HG02571 (cell line): ENCODE measurements around the gene PALLD.

Experiments
- ATAC-seq: cut with Tn5 transposase; IDR thresholded peaks from one replicate; pipeline ENCODE4 v1.9.1; 2021; ENCODE audit warnings: mild to moderate bottlenecking, moderate library complexity; ENCODE audit not compliant: unreplicated experiment

PALLD gene

DNA sequence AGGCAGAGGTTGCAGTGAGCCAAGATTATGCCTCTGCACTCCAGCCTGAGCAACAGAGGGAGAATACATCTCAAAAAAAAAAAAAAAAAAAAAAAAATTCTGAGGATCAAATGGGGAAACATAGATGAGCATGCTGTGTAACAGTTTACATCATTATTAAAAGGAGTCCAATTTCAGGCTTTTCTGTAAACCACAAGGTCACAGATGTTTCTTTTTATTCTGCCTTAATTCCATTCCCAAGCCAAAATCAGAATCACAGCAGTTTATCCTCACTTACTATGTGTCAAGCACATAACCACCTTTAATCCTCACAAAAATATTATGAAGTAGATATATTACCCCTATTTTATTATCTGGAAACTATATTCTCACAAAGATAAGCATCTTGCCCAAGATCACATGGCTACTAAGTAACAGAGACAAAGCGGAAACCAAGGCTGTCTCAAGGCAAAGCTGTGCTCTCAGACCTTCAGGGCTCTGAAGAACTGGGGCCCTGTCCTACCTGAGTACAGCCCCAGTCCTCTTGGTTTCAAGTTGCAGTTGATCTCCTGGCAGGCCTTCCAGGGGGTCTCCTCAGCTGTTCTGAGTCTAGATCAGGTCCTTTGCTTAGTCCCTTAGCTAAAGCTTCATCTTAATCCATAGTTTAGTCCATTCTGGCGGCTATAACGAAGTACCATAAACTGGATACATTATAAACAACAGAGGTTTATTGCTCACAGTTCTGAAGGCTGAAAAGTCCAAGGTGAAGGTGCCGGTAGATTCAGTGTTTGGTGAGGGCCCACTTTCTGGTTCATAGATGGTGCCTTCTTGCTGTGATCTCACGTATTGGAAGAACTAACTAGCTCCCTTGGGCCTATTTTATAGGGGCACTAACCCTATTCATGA is 141.3 kb downstream of the PALLD start:
- ATAC-seq: no peak

DNA sequence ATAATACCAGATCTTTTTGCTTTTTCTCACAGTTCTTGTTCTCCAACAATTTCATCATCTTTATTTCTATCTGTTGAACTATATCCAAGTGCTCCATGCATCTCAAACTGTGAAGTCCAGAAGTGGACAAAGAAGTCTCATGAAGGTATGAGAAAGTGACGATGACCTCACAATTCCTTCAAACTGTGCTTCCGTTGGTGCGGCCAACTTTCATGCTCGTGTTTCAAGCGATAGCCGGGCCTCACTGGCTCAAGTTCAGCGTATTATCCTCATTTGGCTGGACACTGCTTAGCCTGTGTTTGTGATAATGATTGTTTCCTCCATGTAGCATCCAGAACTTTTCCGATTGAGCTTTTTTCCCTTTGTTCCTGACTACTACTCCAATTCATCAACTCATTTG is 143.1 kb downstream of the PALLD start:
- no peak for ATAC-seq

DNA sequence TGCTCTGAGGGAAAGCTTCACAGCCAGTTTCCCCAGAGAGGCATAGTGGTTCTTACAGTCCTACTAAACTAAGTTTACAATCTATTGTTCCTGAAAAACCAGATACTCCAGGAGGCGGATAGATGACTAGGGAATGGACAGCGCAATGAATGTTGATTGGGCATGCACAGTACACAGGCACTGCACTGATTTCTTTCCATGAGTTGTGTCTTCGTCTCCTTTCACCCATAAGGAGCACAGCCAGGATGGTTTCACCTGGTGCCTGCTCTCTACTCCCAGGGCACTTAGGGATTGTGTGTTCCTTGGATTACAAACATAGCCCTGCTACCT is 144.9 kb downstream of the PALLD start:
- ATAC-seq: no peak

DNA sequence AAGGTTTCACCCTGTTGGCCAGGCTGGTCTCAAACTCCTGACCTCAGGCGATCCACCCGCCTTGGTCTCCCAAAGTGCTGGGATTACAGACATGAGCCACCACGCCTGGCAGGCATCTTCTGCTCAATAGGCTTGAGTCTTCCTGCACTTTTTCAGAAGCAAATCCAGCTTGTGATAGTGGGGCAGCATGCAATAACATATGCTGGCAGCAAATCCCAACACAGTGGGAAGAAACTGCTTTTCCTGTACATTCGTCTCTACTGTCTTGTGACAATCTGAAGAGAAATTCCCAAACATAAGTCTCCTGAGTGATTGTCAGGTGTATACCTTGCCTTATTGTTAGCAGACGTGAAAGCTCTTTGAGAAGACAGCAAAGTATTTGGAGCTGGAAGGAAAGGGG is 145.7 kb downstream of the PALLD start:
- ATAC-seq: no peak

DNA sequence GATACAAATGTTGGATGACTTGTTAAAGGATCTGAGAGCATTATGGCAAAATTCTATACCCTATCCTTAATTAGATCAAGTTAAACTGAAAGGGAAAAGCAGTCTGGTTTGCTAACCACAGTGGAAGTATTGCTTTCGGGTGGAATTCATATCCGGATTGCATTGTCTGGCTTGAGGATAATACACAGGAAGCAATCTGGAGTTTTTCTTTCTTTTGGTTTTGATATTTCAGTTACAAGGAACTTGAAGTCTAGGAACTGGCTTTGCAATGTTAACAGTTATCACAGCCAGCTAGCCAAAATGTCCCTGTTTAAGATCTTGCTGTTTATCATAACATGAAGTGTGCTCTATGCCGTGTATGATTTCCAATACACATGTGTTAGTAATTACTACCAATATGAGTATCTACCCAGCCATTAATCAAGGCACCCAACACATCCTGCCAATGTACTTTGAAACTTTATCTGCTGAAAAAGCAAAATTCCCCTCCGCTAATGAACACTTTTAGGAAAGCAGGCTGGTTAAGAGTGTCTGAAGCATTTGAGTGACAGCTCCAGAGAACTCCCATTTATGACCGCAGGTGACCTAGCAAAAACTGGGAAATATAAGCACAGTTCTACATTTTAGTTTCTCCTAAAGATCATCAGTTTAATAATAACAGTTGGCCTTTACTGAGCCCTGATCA is 146.4 kb downstream of the PALLD start:
- ATAC-seq: no peak

- ATAC-seq: no peak
Observed at GRCh38 chr4:168643796-168644159, 146.9 kb downstream of the PALLD start.

- ATAC-seq: no peak
Observed at GRCh38 chr4:168646001-168646768, 149.3 kb downstream of the PALLD start.

DNA sequence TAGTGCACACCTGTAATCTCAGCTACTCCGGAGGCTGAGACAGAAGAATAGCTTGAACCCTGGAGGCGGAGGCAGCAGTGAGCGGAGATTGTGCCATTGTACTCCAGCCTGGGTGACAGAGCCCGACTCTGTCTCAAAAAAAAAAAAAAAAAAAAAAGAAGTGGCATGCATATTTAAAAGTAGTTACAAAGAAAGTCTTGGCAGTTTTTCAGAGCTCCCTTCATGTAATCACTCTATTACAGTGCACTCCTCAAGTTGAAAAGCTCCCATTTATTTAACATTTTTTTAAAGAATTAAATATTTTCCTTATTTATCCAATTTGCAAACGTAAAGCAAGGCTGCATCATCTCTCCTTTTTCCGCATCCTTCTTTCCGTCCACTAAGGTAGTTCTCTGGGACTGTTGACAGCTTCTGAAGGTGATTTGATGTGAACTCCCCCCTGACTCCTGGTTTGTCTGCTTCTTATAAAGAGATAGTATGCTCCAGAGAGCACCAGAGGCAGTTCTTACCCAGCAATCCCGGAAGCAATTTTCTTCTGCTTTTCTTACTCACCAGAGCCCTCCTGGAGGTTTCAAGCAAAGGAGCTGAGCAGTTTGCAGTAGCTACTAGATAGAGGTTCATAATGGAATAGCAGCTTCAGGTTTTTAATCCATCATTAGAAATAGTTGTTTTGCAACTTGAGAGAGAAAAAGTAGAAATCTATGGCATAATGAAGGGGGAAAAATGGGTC is 151.0 kb downstream of the PALLD start:
- ATAC-seq: no peak

GRCh38 chr4:168648494-168648893 is 151.6 kb downstream of the PALLD start:
- ATAC-seq: no peak

GRCh38 chr4:168648929-168649328 is 152.1 kb downstream of the PALLD start:
- no peak for ATAC-seq

DNA sequence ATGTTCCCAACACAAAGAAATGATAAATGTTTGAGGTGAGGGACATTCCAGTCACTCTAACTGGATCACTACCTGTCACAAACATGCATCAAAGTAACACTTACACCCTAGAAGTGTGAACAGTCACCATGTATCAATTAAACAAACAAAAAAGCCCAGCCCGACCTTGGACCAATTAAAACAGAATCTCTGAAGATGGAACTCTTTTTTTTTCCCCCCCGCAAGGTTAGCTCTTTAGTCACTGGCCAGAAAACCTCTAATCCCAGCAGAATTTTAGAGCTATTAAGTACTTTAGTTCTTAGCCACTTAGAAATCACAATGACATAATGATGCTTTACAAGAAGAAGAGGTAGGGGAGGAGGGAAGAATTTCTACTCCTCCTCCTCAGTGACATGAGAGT is 154.5 kb downstream of the PALLD start:
- no peak for ATAC-seq

- ATAC-seq: no peak
Observed at GRCh38 chr4:168651864-168652263, 155.0 kb downstream of the PALLD start.

- no peak for ATAC-seq
Observed at GRCh38 chr4:168652755-168653154, 155.9 kb downstream of the PALLD start.

DNA sequence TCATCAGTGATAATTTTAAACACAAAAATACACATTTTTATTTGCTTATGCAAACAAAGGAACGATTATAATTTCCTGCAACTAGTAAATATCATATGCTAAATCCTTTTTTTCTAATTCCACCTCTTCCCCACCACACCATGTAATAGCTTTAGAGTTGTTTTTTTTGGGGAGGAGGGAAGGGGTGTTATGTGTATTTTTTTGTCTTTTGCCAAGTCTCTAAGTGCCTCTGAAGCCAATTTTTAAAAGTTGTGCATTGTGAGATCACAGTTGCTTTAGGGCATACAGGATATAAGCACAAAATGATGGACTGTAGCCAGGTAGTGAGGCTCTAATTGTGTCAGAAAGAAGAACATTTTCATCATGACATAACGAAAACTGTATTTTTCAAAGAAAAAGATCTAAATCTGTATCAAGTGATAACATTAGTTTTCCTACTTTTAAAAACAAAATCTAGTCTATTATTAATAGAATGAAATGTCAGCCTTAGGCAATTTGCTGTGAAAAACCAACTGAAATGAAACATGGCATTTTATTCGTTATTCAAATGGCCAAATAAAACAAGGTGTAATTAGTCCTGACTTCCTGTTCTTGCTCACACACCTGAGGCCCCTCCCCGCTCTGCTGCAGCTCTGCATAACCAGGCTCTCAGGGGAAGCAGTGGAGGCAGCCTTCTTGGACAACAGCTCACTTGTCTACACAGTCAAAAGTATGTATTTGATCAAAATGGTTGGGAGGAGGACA is 157.4 kb downstream of the PALLD start:
- no peak for ATAC-seq

DNA sequence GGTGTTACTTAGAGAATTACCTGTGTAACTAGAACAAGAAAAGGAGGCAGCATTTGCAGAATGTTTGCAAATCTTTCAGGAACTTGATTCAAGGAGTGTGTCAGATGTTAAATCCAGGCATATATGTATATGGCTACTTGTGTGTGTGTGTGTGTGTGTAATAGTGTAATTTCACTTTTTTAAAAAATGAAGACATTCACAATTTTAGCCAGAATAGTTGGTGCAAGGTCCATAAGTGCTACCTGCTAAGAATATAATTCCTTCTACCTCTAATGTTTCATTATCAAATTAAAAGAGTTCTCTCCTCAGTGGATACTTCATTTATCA is 158.0 kb downstream of the PALLD start:
- ATAC-seq: no peak

GRCh38 chr4:168655182-168655581 is 158.3 kb downstream of the PALLD start:
- ATAC-seq: no peak

DNA sequence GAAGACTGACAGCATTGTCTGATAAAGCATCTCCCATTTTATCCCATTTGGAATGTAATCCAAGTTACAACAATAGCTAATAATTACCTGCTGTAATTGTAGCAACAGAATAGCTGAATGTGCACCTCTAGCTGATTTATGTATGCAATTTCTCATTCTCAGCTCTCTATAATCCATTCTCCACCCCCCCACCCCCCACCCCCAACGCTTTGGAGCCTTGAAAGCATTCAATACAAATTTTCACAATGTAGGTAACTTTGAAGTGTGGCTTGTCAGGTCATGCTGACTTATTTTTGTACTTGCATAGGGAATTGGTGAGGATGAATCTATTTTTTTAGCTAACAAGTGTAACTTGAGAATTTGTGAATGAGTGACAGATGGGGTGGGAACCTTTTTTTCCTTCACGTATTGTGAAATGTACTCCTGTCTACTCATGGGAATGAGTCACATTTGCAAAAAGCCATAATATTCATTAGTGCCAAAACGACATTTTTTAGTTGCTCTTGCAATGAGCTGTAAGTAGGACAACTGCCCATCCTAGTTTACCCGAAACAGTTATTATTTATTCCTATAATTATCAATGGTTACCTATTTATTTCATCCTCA is 159.3 kb downstream of the PALLD start:
- no peak for ATAC-seq

- ATAC-seq: no peak
Observed at GRCh38 chr4:168656946-168657473, 160.2 kb downstream of the PALLD start.

GRCh38 chr4:168658751-168659150 is 161.9 kb downstream of the PALLD start:
- ATAC-seq: no peak
